Hepatocyte (in vitro differentiated cells): ENCODE results near the gene LY6G5C.

Source experiments
- EZH2 ChIP-seq: fragments of 200-600 bp; sonication (generic); IDR thresholded peaks from 2 replicates; pipeline ENCODE4 v1.6.1; 2016; ENCODE audit warnings: antibody characterized with exemption, mild to moderate bottlenecking, borderline replicate concordance
- EZH2phosphoT487 ChIP-seq: fragments of 200-600 bp; sonication (generic); IDR thresholded peaks from one replicate; pipeline ENCODE4 v1.6.1; 2018; ENCODE audit warnings: antibody characterized with exemption, mild to moderate bottlenecking, low read depth, moderate library complexity; ENCODE audit not compliant: unreplicated experiment, severe bottlenecking
- TF ChIP-seq, protein P1 (sequence below): fragments of 200-600 bp; sonication (generic); IDR thresholded peaks from 2 replicates; pipeline ENCODE4 v1.5.1; 2016; ENCODE audit warnings: antibody characterized with exemption, mild to moderate bottlenecking; ENCODE audit not compliant: poor library complexity

DNA sequence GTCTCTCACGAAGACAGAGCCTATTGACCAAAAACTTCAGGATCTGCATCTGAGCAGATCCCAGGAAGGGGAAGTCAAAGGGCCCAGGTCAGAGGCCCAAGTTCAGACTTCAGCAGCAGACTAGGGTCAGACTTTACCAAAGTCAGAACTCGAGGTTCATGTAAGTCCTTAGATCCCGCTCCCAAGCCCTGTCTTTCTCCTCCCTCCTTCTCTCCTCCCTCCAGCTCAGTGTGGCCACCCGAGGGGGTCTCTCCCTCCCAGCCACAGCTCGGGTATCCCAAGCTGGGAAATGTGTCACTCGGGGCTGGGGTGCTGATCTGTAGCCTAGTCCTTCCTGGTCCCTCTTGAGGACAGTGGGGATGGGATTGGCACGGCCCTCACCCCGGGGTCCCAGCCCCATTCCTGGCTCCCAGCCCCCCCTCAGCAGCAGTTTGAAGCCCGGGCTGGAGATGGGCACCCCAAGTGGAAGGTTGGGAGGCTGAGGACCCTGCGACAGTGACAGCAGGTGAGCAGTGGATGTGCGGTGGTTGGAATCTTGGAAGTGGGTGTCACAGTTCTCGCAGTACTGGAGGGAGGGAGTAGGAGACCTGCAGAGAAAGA lies 18.6 kb downstream of the LY6G5C start:
- TF ChIP-seq, protein P1, sequence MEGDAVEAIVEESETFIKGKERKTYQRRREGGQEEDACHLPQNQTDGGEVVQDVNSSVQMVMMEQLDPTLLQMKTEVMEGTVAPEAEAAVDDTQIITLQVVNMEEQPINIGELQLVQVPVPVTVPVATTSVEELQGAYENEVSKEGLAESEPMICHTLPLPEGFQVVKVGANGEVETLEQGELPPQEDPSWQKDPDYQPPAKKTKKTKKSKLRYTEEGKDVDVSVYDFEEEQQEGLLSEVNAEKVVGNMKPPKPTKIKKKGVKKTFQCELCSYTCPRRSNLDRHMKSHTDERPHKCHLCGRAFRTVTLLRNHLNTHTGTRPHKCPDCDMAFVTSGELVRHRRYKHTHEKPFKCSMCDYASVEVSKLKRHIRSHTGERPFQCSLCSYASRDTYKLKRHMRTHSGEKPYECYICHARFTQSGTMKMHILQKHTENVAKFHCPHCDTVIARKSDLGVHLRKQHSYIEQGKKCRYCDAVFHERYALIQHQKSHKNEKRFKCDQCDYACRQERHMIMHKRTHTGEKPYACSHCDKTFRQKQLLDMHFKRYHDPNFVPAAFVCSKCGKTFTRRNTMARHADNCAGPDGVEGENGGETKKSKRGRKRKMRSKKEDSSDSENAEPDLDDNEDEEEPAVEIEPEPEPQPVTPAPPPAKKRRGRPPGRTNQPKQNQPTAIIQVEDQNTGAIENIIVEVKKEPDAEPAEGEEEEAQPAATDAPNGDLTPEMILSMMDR: no peak
- no peak for TF ChIP-seq EZH2
- no peak for TF ChIP-seq EZH2phosphoT487
